ENCODE results near the gene MOBP. TPM values are rescaled to one million over a fixed set of nuclear protein-coding genes. Genes with fewer than 3 reads are reported as not detected.

The MOBP gene
- total and polyA plus RNA-seq, 7 donors, result 0.01 to 0.09 TPM; not detected in 5

- H3K4me3 ChIP-seq, result no peak overlapping the region
- H3K9me3 ChIP-seq, result no peaks in the 10 kb centered on the region
- no peak for DNase-seq
- ATAC-seq, result no peak
- WGBS, 3 donors, result 83 to 97% (median 93%) methylated on average over 5 of the region's 5 CpGs
- H3K4me1 ChIP-seq, result no peaks in the 10 kb centered on the region
- intact Hi-C loops (cut with DNase I), result no loop called here
- H3K27me3 ChIP-seq (ENCODE audit: insufficient read depth in 3 of 3, low read length in 2 of 3), result peaks cover 0 to 10% (median 0%) of the 10 kb centered on the region in 3 donors
- no peak for TF ChIP-seq CTCF (IDR thresholded peaks at IDR 0.05)
- no peak overlapping the region for H3K27ac ChIP-seq
- H3K36me3 ChIP-seq (ENCODE audit: insufficient read depth in 1 of 2, low read depth in 1 of 2), result no peaks in the 10 kb centered on the region
Measured at GRCh38 chr3:39471652-39472051, 4.2 kb downstream of the MOBP start.

- H3K4me1 ChIP-seq, result no peaks in the 10 kb centered on the region
- peaks cover 0 to 7% (median 0%) of the 10 kb centered on the region in 3 donors for H3K27me3 ChIP-seq (ENCODE audit: insufficient read depth in 3 of 3, low read length in 2 of 3)
- DNase-seq, result no peak
- H3K36me3 ChIP-seq (ENCODE audit: insufficient read depth in 1 of 2, low read depth in 1 of 2), result no peaks in the 10 kb centered on the region
- peaks cover 7% of the 10 kb centered on the region for H3K9me3 ChIP-seq
- intact Hi-C loops (cut with DNase I), result no loop called here
- ATAC-seq, result no peak
- no peak overlapping the region for H3K4me3 ChIP-seq
- H3K27ac ChIP-seq, result no peak overlapping the region
- TF ChIP-seq CTCF (IDR thresholded peaks at IDR 0.05), result no peak
- WGBS, 3 donors, result 77 to 87% (median 85%) methylated on average over 4 of the region's 4 CpGs
Measured at GRCh38 chr3:39473452-39474125, 6.1 kb downstream of the MOBP start.

- no peaks in the 10 kb centered on the region for H3K4me1 ChIP-seq
- WGBS, 3 donors, result 60 to 63% (median 62%) methylated on average over 4 of the region's 4 CpGs
- DNase-seq (no peak), ATAC-seq (no peak)
- H3K4me3 ChIP-seq, result no peak overlapping the region
- peaks cover 7% of the 10 kb centered on the region for H3K9me3 ChIP-seq
- H3K36me3 ChIP-seq (ENCODE audit: insufficient read depth in 1 of 2, low read depth in 1 of 2), result no peaks in the 10 kb centered on the region
- no peak overlapping the region for H3K27ac ChIP-seq
- TF ChIP-seq CTCF (IDR thresholded peaks at IDR 0.05), result no peak
- intact Hi-C loops (cut with DNase I), result no loop called here
- H3K27me3 ChIP-seq (ENCODE audit: insufficient read depth in 3 of 3, low read length in 2 of 3), result peaks cover 0 to 7% (median 0%) of the 10 kb centered on the region in 3 donors
Measured at GRCh38 chr3:39474126-39474515, 6.6 kb downstream of the MOBP start.

- no peak overlapping the region for H3K4me3 ChIP-seq
- DNase-seq (no peak), ATAC-seq (no peak)
- peaks cover 7% of the 10 kb centered on the region for H3K9me3 ChIP-seq
- no peaks in the 10 kb centered on the region for H3K4me1 ChIP-seq
- H3K27ac ChIP-seq, result no peak overlapping the region
- intact Hi-C loops (cut with DNase I), result no loop called here
- H3K27me3 ChIP-seq (ENCODE audit: insufficient read depth in 3 of 3, low read length in 2 of 3), result peaks cover 0 to 12% (median 0%) of the 10 kb centered on the region in 3 donors
- TF ChIP-seq CTCF (IDR thresholded peaks at IDR 0.05), result no peak
- H3K36me3 ChIP-seq (ENCODE audit: insufficient read depth in 1 of 2, low read depth in 1 of 2), result no peaks in the 10 kb centered on the region
Measured at GRCh38 chr3:39476783-39477182, 9.3 kb downstream of the MOBP start.

- 87 to 91% (median 91%) methylated on average over 1 of the region's 1 CpG for WGBS, 3 donors
- TF ChIP-seq CTCF (IDR thresholded peaks at IDR 0.05), result no peak
Measured at GRCh38 chr3:39478226-39478625, 10.7 kb downstream of the MOBP start.

More at GRCh38 chr3:39478226-39478625, 10.7 kb downstream of the MOBP start:
- ATAC-seq, result no peak
- no peak for DNase-seq
- Histone ChIP-seq H3K4me3 (no peak overlapping the region), H3K9me3 (peaks cover 7% of the 10 kb centered on the region), H3K36me3 (ENCODE audit: insufficient read depth in 1 of 2, low read depth in 1 of 2) (no peaks in the 10 kb centered on the region), H3K27ac (no peak overlapping the region), H3K27me3 (ENCODE audit: insufficient read depth in 3 of 3, low read length in 2 of 3) (peaks cover 0 to 10% (median 0%) of the 10 kb centered on the region in 3 donors), H3K4me1 (no peaks in the 10 kb centered on the region)
- intact Hi-C loops (cut with DNase I), result no loop called here
